ENCODE data around the gene GOLGA6L10.

- TF ChIP-seq CTCF (IDR thresholded peaks at IDR 0.05) = no peak
- no peak for TF ChIP-seq EP300 (IDR thresholded peaks at IDR 0.05)
Observed at GRCh38 chr15:82300883-82301282, 48.4 kb downstream of the GOLGA6L10 start.

Data from esophagus muscularis mucosa (tissue), 3 donors.